ENCODE data around the gene SSBP1.

- TF ChIP-seq, protein P1, sequence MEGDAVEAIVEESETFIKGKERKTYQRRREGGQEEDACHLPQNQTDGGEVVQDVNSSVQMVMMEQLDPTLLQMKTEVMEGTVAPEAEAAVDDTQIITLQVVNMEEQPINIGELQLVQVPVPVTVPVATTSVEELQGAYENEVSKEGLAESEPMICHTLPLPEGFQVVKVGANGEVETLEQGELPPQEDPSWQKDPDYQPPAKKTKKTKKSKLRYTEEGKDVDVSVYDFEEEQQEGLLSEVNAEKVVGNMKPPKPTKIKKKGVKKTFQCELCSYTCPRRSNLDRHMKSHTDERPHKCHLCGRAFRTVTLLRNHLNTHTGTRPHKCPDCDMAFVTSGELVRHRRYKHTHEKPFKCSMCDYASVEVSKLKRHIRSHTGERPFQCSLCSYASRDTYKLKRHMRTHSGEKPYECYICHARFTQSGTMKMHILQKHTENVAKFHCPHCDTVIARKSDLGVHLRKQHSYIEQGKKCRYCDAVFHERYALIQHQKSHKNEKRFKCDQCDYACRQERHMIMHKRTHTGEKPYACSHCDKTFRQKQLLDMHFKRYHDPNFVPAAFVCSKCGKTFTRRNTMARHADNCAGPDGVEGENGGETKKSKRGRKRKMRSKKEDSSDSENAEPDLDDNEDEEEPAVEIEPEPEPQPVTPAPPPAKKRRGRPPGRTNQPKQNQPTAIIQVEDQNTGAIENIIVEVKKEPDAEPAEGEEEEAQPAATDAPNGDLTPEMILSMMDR (IDR thresholded peaks at IDR 0.05), result no peak
- TF ChIP-seq POLR2A (IDR thresholded peaks at IDR 0.05), result no peak
These were observed 36.1 kb upstream of the SSBP1 start, which contains the start of gene DENND11 for GRCh38 chr7:141702047-141702567.
